ENCODE measurements around the gene SPATA31A1. TPM values are rescaled to one million over a fixed set of nuclear protein-coding genes. Genes with fewer than 3 reads are reported as not detected.
"Not testable (repeated sequence)": the region's sequence is repeated elsewhere in the genome, so short reads cannot be mapped to it uniquely, and the experiment has no call there.

Gene SPATA31A1
- total RNA-seq, result not detected in 2 replicates

- not testable (repeated sequence) for H3K27me3 ChIP-seq (ENCODE audit: control insufficient read depth, insufficient read depth, low read length); DNase-seq (ENCODE audit: low read depth); H3K36me3 ChIP-seq (ENCODE audit: control insufficient read depth, insufficient read depth, low read length); H3K4me3 ChIP-seq (ENCODE audit: low read depth, low read length); FAIRE-seq
These were observed at the start of gene SPATA31A1 for GRCh38 chr9:39355369-39355768. SPATA31A1 (plus strand) TSS chr9:39355669; CDS start chr9:39355731, 62 bp downstream.

- DNase-seq (ENCODE audit: low read depth); H3K4me3 ChIP-seq (ENCODE audit: low read depth, low read length); H3K36me3 ChIP-seq (ENCODE audit: control insufficient read depth, insufficient read depth, low read length); H3K27me3 ChIP-seq (ENCODE audit: control insufficient read depth, insufficient read depth, low read length); FAIRE-seq: not testable (repeated sequence)
These were observed 52.1 kb downstream of the SPATA31A1 start for GRCh38 chr9:39407261-39408204.

GRCh38 chr9:39411254-39411940, 55.9 kb downstream of the SPATA31A1 start:
- not testable (repeated sequence) for H3K4me3 ChIP-seq (ENCODE audit: low read depth, low read length); FAIRE-seq

More at GRCh38 chr9:39411254-39411940, 55.9 kb downstream of the SPATA31A1 start:
- H3K36me3 ChIP-seq (ENCODE audit: control insufficient read depth, insufficient read depth, low read length); DNase-seq (ENCODE audit: low read depth); H3K27me3 ChIP-seq (ENCODE audit: control insufficient read depth, insufficient read depth, low read length): not testable (repeated sequence)

Other genes starting within 250 kb of the SPATA31A1 start
- gene CNTNAP3, start 67.5 kb upstream of the SPATA31A1 start, total RNA-seq, result 9.1 and 11.6 TPM in 2 replicates

Measured in bronchial epithelial cell (primary cell).